NCI-H1694 treated with DMSO at 0.1 percent for 48 hours (cell line): Measurements from ENCODE around the gene NRCAM.

Source experiments
- DNase-seq: peaks from one replicate; lab custom pipeline; 2025; lab: John Stamatoyannopoulos, UW

The NRCAM gene

GRCh38 chr7:108459922-108460551 lies 3.8 kb upstream of the NRCAM start:
- DNase-seq = peak; percentile 86

- no peak for DNase-seq
Measured at GRCh38 chr7:108457871-108458270, 1.6 kb upstream of the NRCAM start.

GRCh38 chr7:108456845-108457540 lies 757 bp upstream of the NRCAM start:
- DNase-seq = no peak

DNA sequence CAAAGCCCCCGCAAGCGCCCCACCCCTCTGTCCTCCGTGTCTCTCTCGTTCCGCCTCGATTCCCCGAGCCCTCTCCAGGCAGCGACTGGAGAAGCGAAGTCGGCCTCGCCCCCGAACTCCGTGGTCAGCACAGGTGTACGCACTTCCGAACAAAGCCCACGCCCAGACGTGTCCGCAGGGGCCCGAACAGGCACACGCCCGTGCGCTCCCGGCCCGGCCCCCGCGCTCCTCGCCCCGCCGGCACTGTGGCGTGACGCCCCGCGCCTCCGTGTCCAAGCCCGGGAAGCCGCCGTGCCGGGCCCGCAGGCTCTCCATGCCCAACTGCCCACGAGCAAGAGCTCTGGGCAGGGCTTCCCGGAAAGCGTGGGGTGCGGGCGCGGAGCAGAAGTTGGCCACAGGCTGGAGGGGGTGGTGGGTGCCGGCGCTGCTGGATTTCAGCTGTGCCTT lies 662 bp downstream of the NRCAM start:
- no peak for DNase-seq

- DNase-seq = peak; percentile 56
Measured at GRCh38 chr7:108454674-108455550, 1.3 kb downstream of the NRCAM start.

DNA sequence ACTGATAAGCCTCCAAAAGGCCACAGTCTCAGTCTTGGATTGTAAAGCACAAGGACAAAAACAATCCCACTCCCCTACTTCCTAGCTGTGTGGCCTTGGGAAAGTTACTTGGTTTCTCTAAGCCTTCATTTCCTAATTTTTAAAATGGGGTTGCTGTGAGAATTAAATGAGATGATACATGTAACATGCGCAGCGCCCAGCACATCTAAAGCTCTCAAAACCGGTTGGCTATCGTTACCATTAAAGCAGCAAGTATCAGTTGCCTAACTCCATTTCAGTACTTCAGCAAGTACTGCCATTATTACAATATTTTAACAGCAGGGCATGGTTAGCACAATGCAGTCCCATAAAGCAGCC lies 1.9 kb downstream of the NRCAM start:
- no peak for DNase-seq

- no peak for DNase-seq
Measured at GRCh38 chr7:108453320-108453719, 2.9 kb downstream of the NRCAM start.

GRCh38 chr7:108452707-108453106 lies 3.5 kb downstream of the NRCAM start:
- peak; percentile 73 for DNase-seq

DNA sequence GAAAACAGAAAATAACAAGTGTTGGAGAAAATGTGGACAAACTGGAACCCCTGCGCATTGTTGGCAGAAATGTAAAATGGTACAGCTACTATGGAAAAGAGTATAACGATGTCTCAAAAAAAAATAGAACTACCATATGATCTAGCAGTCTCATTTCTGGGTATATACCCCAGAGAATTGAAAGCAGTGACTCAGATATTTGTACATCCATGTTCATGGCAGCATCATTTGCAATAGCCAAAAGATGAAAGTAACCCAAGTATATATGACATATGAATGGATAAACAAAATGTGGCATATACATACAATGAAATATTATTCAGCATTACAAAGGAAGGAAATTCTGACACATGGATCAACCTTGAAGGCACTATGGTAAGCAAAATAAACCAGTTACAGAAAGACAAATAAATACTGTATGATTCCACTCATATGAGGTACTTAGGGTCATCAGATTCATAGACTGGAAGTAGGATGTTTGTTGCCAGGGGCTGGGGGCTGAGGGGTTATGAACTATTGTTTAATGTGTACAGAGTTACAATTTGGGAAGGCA lies 4.9 kb downstream of the NRCAM start:
- DNase-seq = no peak

DNA sequence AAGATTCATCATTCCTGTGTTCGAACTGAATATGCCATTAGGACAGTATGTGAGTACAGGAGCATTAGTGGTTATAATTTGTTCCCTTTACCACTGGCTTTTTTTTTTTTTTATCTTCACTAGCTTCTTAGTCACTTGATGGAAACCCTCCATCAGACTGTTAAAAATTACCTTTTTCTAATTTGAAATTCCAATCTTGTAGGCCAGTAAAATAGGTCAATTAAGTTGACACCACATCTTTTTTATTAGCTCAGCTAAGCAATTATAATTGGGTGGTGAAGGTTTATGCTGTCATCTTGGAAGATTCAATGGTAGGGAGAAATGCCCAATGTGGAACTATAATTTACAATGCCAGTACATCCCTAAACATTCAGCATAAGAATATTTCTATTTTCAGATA lies 6.1 kb downstream of the NRCAM start:
- no peak for DNase-seq

- no peak for DNase-seq
Measured at GRCh38 chr7:108449521-108449920, 6.7 kb downstream of the NRCAM start.

DNA sequence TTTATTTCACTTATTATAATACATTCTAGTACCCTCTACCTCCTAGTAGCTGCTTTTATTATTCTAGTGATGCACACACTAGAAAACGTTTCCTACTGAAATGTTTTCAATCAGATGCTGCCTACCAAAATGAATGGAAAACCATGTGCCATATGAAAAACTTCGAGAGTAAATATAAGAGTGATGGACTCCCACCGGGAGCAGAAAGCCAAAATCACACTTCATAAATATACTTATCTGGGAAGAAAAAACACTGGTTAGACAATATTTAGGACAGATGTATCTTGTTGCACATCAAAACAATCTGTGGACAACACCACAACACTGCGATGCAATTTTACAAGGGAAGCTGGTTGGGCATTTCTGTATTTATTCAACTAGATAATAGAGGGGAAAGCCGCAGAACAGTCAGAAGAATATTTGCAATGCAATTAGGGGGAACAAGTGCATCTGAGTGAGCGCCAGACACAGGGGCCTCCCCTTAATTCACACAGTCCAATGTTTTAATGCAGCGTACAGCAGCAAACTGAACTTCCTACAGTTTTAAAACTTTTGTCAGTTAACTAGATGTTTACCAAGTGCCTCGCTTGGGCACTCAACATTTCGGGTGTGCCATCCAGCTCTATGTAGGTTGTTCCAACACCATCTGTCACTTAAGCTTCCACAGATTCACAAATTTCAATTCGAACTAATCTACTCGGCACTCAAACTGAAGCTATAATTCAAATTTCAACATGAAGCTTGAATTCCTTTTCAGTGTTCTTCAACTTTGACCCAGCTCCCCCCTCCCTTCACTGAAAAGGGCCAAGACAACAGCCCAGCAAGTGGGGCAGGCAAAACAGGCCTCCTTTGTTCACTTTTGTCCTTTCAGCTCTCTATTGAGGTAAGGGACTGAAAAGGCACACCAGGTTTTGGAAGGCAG lies 7.4 kb downstream of the NRCAM start:
- DNase-seq = peak; percentile 83

DNA sequence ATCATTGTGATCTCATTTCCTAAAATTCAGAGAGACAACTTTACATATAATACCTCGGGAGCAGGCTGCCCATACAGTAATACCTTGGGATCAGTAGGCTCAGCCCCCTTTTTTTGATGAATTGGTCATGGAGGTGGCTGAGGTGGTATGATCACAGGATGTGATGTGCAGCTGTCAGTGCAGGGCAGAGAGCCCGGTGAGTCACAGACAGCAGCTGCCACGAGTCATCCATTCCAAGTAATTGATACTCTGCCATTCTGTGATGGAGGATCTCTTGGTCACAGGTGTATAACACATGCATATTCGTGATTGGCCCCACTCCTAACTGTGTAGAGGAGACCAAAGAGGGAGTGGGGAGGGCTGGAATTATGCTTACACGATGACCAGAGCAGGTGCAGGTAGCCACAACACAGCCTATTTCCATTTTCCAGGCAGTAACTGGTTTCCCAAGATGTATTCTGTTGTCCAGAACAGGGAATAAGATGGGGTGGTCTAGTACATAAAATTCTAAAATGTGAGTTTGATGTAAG lies 14.1 kb downstream of the NRCAM start:
- DNase-seq = peak; percentile 47

DNA sequence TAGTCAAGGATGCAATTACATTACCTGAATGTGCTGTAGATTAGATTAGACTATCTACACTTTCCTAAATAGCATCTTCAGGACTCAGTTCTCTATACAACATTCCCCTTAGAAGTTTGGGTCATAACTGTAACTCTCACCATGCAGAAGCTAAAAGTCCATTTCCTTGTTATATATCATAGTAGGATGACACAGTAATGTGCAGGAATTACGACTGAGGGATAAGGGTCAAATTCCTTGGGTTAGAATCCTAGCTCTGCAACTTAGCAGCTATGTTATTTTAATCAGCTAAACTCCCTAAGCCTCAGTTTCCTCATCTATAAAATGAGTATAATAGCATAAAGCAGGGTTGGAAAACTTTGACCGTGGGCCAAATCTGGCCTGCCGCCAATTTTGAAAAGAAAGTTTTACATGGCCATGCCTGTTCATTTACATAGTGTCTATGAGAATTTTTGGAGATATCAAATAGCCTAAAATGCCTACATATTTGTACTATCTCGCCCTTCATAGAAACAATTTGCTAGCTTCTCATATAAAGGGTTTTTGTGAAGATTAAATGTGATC lies 14.8 kb downstream of the NRCAM start:
- DNase-seq = no peak

DNA sequence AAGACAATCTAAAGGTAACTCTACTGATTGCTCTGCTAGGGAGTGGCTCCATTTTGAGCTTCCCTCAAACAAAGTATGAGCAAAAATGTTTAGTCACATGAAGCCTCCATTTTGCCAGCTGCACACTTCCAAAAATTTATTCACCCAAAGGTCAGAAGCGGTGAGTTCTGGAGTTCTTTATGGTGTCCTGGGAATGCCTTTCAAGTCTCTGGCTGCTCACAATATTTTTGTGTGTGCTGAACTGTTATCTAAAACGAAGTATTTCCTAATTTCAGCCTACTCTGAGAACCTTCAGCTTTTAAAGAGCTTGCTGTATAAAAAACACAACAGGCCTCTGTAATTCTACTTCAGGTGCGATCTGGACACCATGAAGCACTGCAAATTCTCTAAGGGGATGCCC lies 15.6 kb downstream of the NRCAM start:
- no peak for DNase-seq

GRCh38 chr7:108436906-108437305 lies 19.3 kb downstream of the NRCAM start:
- no peak for DNase-seq

DNA sequence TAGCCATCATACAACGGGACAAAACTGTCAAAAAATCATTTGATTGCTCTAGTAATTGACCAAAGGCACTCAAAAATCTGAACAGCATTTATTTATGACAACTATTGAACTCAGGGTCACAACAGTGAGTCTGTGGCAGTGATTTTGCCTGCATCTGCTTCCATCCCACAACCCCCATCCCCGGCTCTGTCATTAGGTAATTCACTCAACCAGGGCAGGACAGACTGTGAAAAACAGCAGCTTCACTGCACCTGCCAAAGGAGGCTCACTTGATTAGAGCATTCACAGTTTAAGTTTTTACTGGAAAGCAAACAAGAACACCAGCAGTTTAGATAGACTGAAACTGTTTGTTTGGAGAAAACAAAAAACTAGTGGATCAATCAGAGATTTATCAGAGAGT lies 22.2 kb downstream of the NRCAM start:
- DNase-seq = no peak

GRCh38 chr7:108431099-108431498 lies 25.1 kb downstream of the NRCAM start:
- DNase-seq = no peak

DNA sequence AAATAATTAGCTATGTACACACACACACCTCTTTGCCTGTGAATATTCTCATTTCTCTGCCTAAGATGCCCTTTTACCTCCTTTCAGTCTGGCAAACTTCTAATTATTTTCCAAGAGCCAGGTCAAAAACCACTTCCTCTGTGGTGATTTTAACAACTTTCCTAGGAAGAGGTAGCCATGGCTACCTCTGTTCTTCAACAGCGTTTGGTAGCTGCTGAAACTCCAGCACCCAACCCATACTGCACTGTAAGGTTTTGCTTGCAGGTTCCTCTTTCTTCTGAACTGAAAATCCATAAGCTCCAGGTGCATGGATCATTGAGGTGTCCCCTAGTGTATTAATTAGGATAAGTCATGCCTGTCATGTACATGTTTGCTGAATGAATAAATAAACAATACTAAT lies 25.6 kb downstream of the NRCAM start:
- DNase-seq = no peak

GRCh38 chr7:108427766-108428165 lies 28.5 kb downstream of the NRCAM start:
- DNase-seq = no peak

DNA sequence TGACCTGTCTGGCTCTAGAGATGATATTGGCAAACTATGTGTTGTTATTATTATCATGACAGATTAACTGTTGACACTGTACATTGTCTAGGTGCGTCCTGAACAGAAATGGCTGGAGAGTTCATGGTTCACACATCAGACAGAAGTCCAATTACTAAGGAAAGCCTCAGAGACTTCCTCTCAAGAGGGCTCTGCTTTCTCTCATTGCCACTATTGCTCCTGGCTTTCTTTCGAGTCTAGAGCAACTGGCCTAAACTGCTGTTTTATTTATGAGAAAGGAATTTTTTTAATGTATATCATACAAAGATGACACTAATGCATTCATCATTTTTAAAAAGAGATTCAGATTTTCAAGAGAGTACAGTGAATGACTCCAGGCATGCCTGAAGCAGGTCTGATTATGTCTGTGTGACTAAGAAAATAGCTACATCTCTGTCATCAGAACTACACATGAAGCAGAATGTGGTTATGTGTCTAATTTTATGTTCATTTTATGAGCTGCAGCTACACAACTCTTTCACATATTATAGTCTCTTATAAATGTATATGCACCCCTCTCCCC lies 30.4 kb downstream of the NRCAM start:
- DNase-seq = no peak
